HepG2 (cell line): ENCODE results near the gene VEGFB. TPM values are rescaled to one million over a fixed set of nuclear protein-coding genes. Genes with fewer than 3 reads are reported as not detected.

ENCODE experiments used
- CHD2 ChIP-seq: IDR thresholded peaks from 2 replicates; pipeline ENCODE4 v1.6.1; 2011; ENCODE audit warnings: low read depth, low read length, improper control_type of control experiment
- GPN1 ChIP-seq: sonication (generic); formaldehyde crosslinking; IDR thresholded peaks from 2 replicates; pipeline ENCODE4 v1.5.1; 2020; ENCODE audit warnings: missing genetic modification reagents, borderline replicate concordance
- ISX ChIP-seq: sonication (generic); formaldehyde crosslinking; conservative IDR thresholded peaks from 2 replicates; pipeline ENCODE4 v1.5.0; 2020; ENCODE audit warnings: missing genetic modification reagents
- MIER2 ChIP-seq: IDR thresholded peaks from 2 replicates; pipeline ENCODE4 v1.6.1; 2016; ENCODE audit warnings: missing biosample characterization, missing genetic modification reagents
- SIX4 ChIP-seq: sonication (generic); formaldehyde crosslinking; IDR thresholded peaks from 2 replicates; pipeline ENCODE4 v1.4.0; 2020; ENCODE audit warnings: missing genetic modification reagents
- TBX2 ChIP-seq: sonication (generic); formaldehyde crosslinking; IDR thresholded peaks from 2 replicates; pipeline ENCODE4 v1.5.0; 2020; ENCODE audit warnings: missing genetic modification reagents, mild to moderate bottlenecking, borderline replicate concordance
- TCF7 ChIP-seq: sonication (generic); IDR thresholded peaks from 2 replicates; pipeline ENCODE4 v1.6.1; 2016; ENCODE audit warnings: antibody characterized with exemption, low read depth
- YY1 ChIP-seq: IDR thresholded peaks from 2 replicates; pipeline ENCODE4 v1.6.1; 2011; ENCODE audit warnings: low read length, low read depth, moderate library complexity, mild to moderate bottlenecking; ENCODE audit not compliant: insufficient read depth, insufficient replicate concordance
- ZNF274 ChIP-seq: sonication (generic); formaldehyde crosslinking; IDR thresholded peaks from 2 replicates; pipeline ENCODE4 v1.5.1; 2020; ENCODE audit warnings: mild to moderate bottlenecking, missing genetic modification reagents
- ZNF546 ChIP-seq: sonication (generic); formaldehyde crosslinking; conservative IDR thresholded peaks from 2 replicates; pipeline ENCODE4 v1.8.1; 2023; ENCODE audit warnings: mild to moderate bottlenecking, missing genetic modification reagents
- ZNF644 ChIP-seq: IDR thresholded peaks from 2 replicates; pipeline ENCODE4 v1.6.1; 2016; ENCODE audit warnings: low read depth
- ZNF672 ChIP-seq: sonication (generic); formaldehyde crosslinking; IDR thresholded peaks from 2 replicates; pipeline ENCODE4 v1.8.1; 2022; ENCODE audit warnings: missing genetic modification reagents
- ZSCAN20 ChIP-seq: sonication (generic); formaldehyde crosslinking; IDR thresholded peaks from 2 replicates; pipeline ENCODE4 v1.4.0; 2020; ENCODE audit warnings: missing genetic modification reagents, mild to moderate bottlenecking, borderline replicate concordance
- polyA plus RNA-seq, 8 experiments: library from polyadenylated mRNA; depleted of rRNA in 3 of 8; stranded (reverse) in 7 of 8; unstranded in 1 of 8; fragments of >200 nt; fragmentation: Illumina TruSeq in 4 of 8; extraction: Trizol in 4 of 8; gene quantifications; 2 replicates each; pipeline versions ENCODE4 v1.2.1 to v1.2.3, GENCODE V29; 2011 to 2016; ENCODE audit warnings: low read depth in 4 of 8, missing spikeins in 1 of 8, mixed read lengths in 1 of 8; ENCODE audit not compliant: insufficient read depth in 1 of 8
- total RNA-seq, 5 experiments: library from RNA; depleted of rRNA; stranded (reverse); fragments of >200 nt; fragmentation: Illumina TruSeq; extraction: Trizol; gene quantifications; 2 replicates each; pipeline ENCODE4 v1.2.3, GENCODE V29; 2016; ENCODE audit warnings: low read depth in 1 of 5
- TF ChIP-seq, protein P1 (sequence below): sonication (generic); formaldehyde crosslinking; IDR thresholded peaks from 2 replicates; pipeline ENCODE4 v1.4.0; 2020; ENCODE audit warnings: missing genetic modification reagents, borderline replicate concordance
- TF ChIP-seq, protein P2 (sequence below): sonication (generic); formaldehyde crosslinking; IDR thresholded peaks from 2 replicates; pipeline ENCODE4 v1.4.0; 2020; ENCODE audit warnings: mild to moderate bottlenecking, missing genetic modification reagents, borderline replicate concordance
- TF ChIP-seq, protein P3 (sequence below): IDR thresholded peaks from 2 replicates; pipeline ENCODE4 v1.6.1; 2016; ENCODE audit warnings: mild to moderate bottlenecking, missing biosample characterization, missing genetic modification reagents

Gene VEGFB
- total and polyA plus RNA-seq, 2 of the 13 experiments (the other 11 are each of a cell fraction or from before 2014, with no cell fraction given), result 9.0 to 11.3 TPM

DNA sequence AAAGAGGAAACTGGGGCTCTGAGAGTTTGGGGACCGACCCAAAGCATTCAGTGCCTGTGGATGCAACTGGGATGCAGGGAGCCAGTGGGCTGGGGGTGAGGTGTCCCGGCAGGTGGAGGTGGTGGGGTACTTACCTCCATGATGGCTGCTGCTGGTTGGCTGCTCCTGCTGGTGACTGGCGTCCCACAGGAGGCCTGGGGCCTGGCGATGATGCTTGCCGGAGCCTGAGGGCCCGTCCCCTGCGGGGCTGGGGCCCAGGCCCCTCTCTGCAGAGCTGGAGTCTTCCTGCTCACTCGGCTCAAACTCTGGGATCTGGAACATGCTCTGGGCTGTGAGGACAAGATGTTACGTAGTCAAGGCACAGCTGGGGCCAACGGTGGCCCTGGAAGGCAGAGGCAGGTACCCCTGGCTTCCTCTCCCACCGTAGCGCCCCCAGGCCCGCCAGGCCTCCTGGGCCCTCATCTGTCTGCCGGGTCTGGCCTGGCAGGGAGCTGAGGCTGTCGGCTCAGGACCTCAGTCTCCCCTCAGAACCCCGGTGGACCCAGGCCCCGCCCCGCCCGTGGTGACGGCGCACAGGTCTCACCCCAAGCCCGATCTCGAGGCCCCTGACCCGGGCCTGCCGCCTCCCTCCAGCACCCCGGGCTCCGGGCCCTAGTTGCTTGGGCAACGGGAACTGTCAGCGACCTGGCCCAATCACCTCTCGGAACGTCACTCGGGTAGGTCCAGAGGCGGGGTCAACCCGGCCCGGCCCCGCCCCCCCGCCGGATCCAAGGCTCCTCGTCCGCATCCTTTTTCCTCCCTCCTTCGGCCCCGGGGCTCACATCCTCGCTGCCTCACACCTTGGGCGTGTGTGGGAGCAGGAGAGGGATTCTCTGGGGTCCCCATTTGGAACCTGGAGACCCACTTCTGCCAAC, 49.9 kb downstream of the VEGFB start, which contains the start of gene BAD (continued):
- TF ChIP-seq MIER2 (CRISPR knock-in tag), result no peak
- no peak for TF ChIP-seq ISX (CRISPR knock-in tag)
- no peak for TF ChIP-seq ZNF546
- TF ChIP-seq CHD2, result no peak
- TF ChIP-seq, protein P1, sequence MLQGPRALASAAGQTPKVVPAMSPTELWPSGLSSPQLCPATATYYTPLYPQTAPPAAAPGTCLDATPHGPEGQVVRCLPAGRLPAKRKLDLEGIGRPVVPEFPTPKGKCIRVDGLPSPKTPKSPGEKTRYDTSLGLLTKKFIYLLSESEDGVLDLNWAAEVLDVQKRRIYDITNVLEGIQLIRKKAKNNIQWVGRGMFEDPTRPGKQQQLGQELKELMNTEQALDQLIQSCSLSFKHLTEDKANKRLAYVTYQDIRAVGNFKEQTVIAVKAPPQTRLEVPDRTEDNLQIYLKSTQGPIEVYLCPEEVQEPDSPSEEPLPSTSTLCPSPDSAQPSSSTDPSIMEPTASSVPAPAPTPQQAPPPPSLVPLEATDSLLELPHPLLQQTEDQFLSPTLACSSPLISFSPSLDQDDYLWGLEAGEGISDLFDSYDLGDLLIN, result no peak
- TF ChIP-seq TBX2 (CRISPR knock-in tag), result no peak; the same call in 1 of the 2 replicates
- TF ChIP-seq, protein P2, sequence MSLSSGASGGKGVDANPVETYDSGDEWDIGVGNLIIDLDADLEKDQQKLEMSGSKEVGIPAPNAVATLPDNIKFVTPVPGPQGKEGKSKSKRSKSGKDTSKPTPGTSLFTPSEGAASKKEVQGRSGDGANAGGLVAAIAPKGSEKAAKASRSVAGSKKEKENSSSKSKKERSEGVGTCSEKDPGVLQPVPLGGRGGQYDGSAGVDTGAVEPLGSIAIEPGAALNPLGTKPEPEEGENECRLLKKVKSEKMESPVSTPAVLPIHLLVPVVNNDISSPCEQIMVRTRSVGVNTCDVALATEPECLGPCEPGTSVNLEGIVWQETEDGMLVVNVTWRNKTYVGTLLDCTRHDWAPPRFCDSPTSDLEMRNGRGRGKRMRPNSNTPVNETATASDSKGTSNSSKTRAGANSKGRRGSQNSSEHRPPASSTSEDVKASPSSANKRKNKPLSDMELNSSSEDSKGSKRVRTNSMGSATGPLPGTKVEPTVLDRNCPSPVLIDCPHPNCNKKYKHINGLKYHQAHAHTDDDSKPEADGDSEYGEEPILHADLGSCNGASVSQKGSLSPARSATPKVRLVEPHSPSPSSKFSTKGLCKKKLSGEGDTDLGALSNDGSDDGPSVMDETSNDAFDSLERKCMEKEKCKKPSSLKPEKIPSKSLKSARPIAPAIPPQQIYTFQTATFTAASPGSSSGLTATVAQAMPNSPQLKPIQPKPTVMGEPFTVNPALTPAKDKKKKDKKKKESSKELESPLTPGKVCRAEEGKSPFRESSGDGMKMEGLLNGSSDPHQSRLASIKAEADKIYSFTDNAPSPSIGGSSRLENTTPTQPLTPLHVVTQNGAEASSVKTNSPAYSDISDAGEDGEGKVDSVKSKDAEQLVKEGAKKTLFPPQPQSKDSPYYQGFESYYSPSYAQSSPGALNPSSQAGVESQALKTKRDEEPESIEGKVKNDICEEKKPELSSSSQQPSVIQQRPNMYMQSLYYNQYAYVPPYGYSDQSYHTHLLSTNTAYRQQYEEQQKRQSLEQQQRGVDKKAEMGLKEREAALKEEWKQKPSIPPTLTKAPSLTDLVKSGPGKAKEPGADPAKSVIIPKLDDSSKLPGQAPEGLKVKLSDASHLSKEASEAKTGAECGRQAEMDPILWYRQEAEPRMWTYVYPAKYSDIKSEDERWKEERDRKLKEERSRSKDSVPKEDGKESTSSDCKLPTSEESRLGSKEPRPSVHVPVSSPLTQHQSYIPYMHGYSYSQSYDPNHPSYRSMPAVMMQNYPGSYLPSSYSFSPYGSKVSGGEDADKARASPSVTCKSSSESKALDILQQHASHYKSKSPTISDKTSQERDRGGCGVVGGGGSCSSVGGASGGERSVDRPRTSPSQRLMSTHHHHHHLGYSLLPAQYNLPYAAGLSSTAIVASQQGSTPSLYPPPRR (CRISPR knock-in tag), result peak; percentile 34; the same call in 1 of the 2 replicates
- TF ChIP-seq ZNF644, result no peak
- no peak for TF ChIP-seq ZSCAN20 (CRISPR knock-in tag)
- TF ChIP-seq ZNF274 (CRISPR knock-in tag), result no peak; the same call in 1 of the 2 replicates
- TF ChIP-seq SIX4 (CRISPR knock-in tag), result no peak
- TF ChIP-seq GPN1 (CRISPR knock-in tag), result no peak
- TF ChIP-seq TCF7, result no peak
- TF ChIP-seq, protein P3, sequence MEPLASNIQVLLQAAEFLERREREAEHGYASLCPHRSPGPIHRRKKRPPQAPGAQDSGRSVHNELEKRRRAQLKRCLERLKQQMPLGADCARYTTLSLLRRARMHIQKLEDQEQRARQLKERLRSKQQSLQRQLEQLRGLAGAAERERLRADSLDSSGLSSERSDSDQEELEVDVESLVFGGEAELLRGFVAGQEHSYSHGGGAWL (CRISPR knock-in tag), result no peak
- TF ChIP-seq YY1, result peak; percentile 37
- TF ChIP-seq ZNF672, result no peak
